Measurements from ENCODE around the gene CALR3.

Gene CALR3

DNA sequence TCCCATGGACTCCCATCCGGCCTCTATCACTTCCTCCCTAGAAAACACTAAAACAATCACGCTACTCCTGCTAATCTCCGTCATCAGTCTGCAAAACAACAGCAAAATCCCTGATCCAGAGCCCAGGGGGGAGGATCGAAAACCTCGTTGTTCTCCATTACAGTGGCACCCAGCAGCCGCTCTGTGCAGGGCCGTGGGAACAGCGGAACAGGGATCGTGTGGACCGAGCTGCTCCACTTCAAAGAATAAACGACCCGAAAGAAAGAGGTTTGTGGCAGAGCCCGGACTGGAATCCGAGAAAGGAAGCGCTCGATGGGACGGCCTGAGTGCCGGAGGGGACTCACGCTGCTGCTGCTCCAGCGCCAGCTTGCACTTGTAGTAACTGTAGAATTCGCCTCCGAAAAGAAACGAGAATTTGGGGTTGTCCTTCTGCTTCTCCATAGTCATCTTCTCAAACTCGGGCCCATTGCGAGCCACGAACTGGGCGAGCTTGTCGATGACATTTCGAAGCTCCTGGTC is 45.6 kb upstream of the CALR3 start:
- ChIA-PET POLR2A (no interaction called here), CTCF (interaction anchor here (1.4 kb wide), 1 partner anchor 14 kb away, joined by 3 read pairs; no protein-coding TSS in a partner anchor)
- peak overlapping the region; percentile 69 for H3K4me3 ChIP-seq (ENCODE audit: low read depth, low read length)
- no peak for DNase-seq (ENCODE audit: low read depth, low spot score)
- TF ChIP-seq, protein P1, sequence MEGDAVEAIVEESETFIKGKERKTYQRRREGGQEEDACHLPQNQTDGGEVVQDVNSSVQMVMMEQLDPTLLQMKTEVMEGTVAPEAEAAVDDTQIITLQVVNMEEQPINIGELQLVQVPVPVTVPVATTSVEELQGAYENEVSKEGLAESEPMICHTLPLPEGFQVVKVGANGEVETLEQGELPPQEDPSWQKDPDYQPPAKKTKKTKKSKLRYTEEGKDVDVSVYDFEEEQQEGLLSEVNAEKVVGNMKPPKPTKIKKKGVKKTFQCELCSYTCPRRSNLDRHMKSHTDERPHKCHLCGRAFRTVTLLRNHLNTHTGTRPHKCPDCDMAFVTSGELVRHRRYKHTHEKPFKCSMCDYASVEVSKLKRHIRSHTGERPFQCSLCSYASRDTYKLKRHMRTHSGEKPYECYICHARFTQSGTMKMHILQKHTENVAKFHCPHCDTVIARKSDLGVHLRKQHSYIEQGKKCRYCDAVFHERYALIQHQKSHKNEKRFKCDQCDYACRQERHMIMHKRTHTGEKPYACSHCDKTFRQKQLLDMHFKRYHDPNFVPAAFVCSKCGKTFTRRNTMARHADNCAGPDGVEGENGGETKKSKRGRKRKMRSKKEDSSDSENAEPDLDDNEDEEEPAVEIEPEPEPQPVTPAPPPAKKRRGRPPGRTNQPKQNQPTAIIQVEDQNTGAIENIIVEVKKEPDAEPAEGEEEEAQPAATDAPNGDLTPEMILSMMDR (IDR thresholded peaks at IDR 0.05; ENCODE audit: insufficient read depth, low read length, missing control alignments): no peak

DNA sequence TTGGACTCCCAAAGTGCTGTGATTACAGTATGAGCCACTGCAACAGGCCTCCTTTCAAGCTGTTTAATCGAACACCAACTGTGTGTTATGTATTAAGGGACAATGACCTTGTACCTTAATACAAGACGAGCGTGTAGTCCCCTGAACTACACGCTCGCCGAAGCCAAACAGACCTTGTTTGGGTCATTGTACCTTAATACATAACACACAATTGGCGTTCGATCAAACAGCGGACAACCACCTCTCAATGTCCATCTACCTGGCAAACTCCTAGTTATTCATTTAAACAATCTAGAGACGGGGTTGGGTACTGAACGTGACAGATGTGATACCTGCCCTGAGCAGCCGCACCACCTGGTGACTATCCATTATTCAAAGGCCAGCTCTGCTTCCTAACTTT is 45.0 kb upstream of the CALR3 start:
- CTCF ChIA-PET: interaction anchor here (1.4 kb wide), 2 partner anchors 12 to 13 kb away, joined by 3 to 4 read pairs; no protein-coding TSS in a partner anchor
- TF ChIP-seq, protein P1 (IDR thresholded peaks at IDR 0.05; ENCODE audit: insufficient read depth, low read length, missing control alignments): no peak
- POLR2A ChIA-PET: no interaction called here
- no peak for DNase-seq (ENCODE audit: low read depth, low spot score)
- H3K4me3 ChIP-seq (ENCODE audit: low read depth, low read length): peak overlapping the region; percentile 69

DNA sequence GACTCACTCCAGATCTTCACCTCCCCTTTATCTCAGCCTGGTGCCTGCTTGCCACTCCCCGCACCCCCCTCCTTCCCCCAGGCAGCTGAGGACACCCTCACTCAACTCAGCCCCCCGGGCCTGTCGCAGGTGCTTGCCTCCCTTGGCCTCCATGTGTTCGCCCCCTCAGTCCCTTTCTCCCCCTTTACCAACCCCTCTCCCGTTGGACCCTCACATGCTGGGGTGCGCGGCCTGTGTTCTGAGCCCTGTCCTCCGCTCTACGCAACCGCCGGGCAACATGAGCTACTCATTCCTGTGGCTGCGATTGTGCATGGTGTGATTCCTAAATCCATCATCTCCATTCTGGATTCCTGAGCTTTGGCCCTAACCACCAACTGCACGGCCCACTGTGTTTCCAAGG is 41.1 kb upstream of the CALR3 start:
- TF ChIP-seq, protein P1 (IDR thresholded peaks at IDR 0.05; ENCODE audit: insufficient read depth, low read length, missing control alignments): no peak
- ChIA-PET POLR2A (no interaction called here), CTCF (no interaction called here)
- no peak overlapping the region for H3K4me3 ChIP-seq (ENCODE audit: low read depth, low read length)
- no peak for DNase-seq (ENCODE audit: low read depth, low spot score)

DNA sequence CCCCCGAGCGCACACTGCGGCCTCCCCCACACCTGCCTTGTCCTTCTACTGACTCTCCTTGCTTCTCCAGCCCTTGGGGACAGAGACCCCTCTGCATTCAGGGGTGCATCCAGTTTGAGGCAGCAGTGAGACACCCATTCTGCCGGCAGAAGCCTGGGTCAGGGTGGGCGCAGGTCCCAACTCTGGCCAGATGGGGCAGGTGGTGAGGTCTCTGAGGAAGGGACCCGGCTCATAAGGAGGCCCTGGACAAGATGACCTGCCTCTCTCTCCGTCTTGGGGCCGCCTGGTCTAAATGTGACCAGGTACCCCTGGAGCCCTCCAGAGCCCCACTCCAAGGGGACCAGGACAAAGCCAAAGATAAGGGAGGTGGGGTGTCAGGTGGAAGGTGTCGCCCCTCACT is 40.2 kb upstream of the CALR3 start:
- TF ChIP-seq, protein P1 (IDR thresholded peaks at IDR 0.05; ENCODE audit: insufficient read depth, low read length, missing control alignments): no peak
- POLR2A ChIA-PET: no interaction called here

DNA sequence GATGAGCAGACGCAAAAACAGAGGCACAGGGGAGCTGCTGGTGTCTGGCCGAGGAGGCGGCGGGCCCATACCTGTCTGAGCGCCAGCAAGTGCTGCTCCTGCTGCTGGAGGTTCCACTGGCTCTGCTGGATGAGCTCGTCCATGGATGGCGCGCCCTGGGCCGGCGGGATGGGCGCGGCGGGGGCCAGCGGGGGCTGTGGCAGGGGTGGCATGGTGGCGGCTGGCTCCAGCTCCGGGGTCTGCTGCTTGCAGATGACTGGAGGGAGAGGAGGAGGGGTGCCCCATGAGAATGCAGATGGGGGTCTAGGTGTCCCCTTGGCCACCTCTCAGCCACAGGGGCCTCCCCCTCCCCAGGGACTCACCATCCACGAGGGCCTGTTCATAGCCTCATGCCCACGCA is 39.4 kb upstream of the CALR3 start:
- CTCF ChIA-PET: no interaction called here
- no peak for DNase-seq (ENCODE audit: low read depth, low spot score)
- POLR2A ChIA-PET: no interaction called here
- H3K4me3 ChIP-seq (ENCODE audit: low read depth, low read length): no peak overlapping the region
- TF ChIP-seq, protein P1 (IDR thresholded peaks at IDR 0.05; ENCODE audit: insufficient read depth, low read length, missing control alignments): no peak

More for the DNA sequence above, 40.2 kb upstream of the CALR3 start:
- H3K4me3 ChIP-seq (ENCODE audit: low read depth, low read length): no peak overlapping the region
- DNase-seq (ENCODE audit: low read depth, low spot score): no peak
- CTCF ChIA-PET: no interaction called here

DNA sequence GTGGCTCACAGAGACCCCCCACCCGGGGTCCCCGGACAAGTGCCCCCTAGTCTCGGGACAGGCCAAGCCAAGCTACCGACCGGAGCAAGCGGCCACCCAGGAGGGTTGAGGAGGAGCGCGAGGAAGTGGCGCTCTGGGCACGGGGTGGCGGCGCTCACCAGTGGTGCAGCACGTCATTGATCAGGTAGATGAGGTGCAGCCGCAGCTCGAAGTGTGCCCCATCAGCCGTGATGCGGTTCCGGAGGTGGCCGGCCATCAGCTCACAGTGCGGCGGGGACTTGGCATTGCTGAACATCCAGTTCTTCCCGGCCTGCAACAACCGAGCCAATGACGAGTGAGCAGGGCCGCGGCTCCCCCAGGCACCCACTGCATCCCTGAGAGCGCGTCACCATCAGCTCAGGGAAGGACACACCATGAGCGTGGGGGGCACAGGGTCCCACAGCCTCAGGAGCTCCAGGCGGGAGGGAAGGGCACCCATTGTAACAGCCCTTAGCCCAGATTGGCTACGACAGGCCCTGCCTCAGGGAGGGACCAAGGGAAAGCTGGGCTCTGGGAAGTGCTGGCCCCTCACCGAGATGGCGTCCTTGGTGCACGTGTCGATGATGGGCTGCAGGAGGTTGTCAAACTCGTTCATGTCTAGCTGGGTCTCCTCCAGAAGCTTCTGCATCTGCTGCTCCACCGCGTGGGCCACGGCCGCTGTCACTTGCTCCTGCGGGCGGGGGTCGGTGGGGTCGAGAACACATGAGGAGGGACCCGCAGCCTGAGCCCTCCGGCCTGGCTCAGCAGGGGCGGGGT is 36.7 kb upstream of the CALR3 start:
- ChIA-PET CTCF (no interaction called here), POLR2A (no interaction called here)
- no peak overlapping the region for H3K4me3 ChIP-seq (ENCODE audit: low read depth, low read length)
- no peak for DNase-seq (ENCODE audit: low read depth, low spot score)
- TF ChIP-seq, protein P1 (IDR thresholded peaks at IDR 0.05; ENCODE audit: insufficient read depth, low read length, missing control alignments): no peak

Data from AG04449 (cell line).